Gastrocnemius medialis (tissue), 4 donors: ENCODE results near the gene WNT3.

Experiments used
- POLR2A ChIP-seq, 2 donors: fragments of 450-650 bp; IDR thresholded peaks; one replicate each; pipeline ENCODE4 v1.6.1; 2017; ENCODE audit warnings: antibody characterized with exemption in 2 of 2, mild to moderate bottlenecking in 2 of 2, moderate library complexity in 2 of 2
- TF ChIP-seq, protein P1 (sequence below), 5 experiments: fragments of 450-650 bp in 3 of 5; fragments of 200-600 bp in 2 of 5; sonication (generic) in 2 of 5; IDR thresholded peaks in 4 of 5; conservative IDR thresholded peaks in 1 of 5; 1 replicate in 4 of 5; 2 replicates in 1 of 5; pipeline ENCODE4 v1.5.1; 2016 to 2019; ENCODE audit warnings: antibody characterized with exemption in 5 of 5, mild to moderate bottlenecking in 3 of 5, moderate library complexity in 3 of 5

- TF ChIP-seq, protein P1, sequence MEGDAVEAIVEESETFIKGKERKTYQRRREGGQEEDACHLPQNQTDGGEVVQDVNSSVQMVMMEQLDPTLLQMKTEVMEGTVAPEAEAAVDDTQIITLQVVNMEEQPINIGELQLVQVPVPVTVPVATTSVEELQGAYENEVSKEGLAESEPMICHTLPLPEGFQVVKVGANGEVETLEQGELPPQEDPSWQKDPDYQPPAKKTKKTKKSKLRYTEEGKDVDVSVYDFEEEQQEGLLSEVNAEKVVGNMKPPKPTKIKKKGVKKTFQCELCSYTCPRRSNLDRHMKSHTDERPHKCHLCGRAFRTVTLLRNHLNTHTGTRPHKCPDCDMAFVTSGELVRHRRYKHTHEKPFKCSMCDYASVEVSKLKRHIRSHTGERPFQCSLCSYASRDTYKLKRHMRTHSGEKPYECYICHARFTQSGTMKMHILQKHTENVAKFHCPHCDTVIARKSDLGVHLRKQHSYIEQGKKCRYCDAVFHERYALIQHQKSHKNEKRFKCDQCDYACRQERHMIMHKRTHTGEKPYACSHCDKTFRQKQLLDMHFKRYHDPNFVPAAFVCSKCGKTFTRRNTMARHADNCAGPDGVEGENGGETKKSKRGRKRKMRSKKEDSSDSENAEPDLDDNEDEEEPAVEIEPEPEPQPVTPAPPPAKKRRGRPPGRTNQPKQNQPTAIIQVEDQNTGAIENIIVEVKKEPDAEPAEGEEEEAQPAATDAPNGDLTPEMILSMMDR (IDR thresholded peaks at IDR 0.05 in 4 of 5, conservative IDR thresholded peaks at IDR 0.05 in 1 of 5) = no peak
- no peak for TF ChIP-seq POLR2A (IDR thresholded peaks at IDR 0.05)
These were observed 73.1 kb downstream of the WNT3 start for GRCh38 chr17:46745376-46745775.
